HepG2 (cell line): Measurements from ENCODE around the gene CELF5. TPM values are rescaled to one million over a fixed set of nuclear protein-coding genes. Genes with fewer than 3 reads are reported as not detected.

Experiments used
- ASH2L ChIP-seq: fragments of 300-600, 200-600 bp; sonication (generic); IDR thresholded peaks from 2 replicates; pipeline ENCODE4 v1.7.0; 2017; ENCODE audit warnings: low read depth, mild to moderate bottlenecking, moderate library complexity, mixed read lengths, low read length; ENCODE audit not compliant: insufficient read length
- ATF6 ChIP-seq: sonication (generic); formaldehyde crosslinking; conservative IDR thresholded peaks from 2 replicates; pipeline ENCODE4 v1.4.0; 2020; ENCODE audit warnings: missing genetic modification reagents
- DRAP1 ChIP-seq: IDR thresholded peaks from 2 replicates; pipeline ENCODE4 v1.6.1; 2016; ENCODE audit warnings: missing genetic modification reagents, missing compliant biosample characterization
- HMG20B ChIP-seq: conservative IDR thresholded peaks from 2 replicates; pipeline ENCODE4 v1.6.1; 2016; ENCODE audit warnings: missing genetic modification reagents, missing compliant biosample characterization
- JDP2 ChIP-seq: sonication (generic); formaldehyde crosslinking; IDR thresholded peaks from 2 replicates; pipeline ENCODE4 v1.8.1; 2022; ENCODE audit warnings: missing genetic modification reagents, borderline replicate concordance
- KDM2A ChIP-seq: sonication (generic); formaldehyde crosslinking; IDR thresholded peaks from 2 replicates; pipeline ENCODE4 v1.4.0; 2020; ENCODE audit warnings: low read depth, missing genetic modification reagents, borderline replicate concordance
- NKX3-1 ChIP-seq: sonication (generic); formaldehyde crosslinking; IDR thresholded peaks from 2 replicates; pipeline ENCODE4 v1.5.0; 2020; ENCODE audit warnings: missing genetic modification reagents
- PHF20 ChIP-seq: sonication (generic); formaldehyde crosslinking; IDR thresholded peaks from 2 replicates; pipeline ENCODE4 v1.5.0; 2020; ENCODE audit warnings: mild to moderate bottlenecking, missing genetic modification reagents
- REL ChIP-seq: sonication (generic); formaldehyde crosslinking; conservative IDR thresholded peaks from 2 replicates; pipeline ENCODE4 v1.8.0; 2022; ENCODE audit warnings: mild to moderate bottlenecking, missing genetic modification reagents, moderate library complexity
- SIX4 ChIP-seq: sonication (generic); formaldehyde crosslinking; IDR thresholded peaks from 2 replicates; pipeline ENCODE4 v1.4.0; 2020; ENCODE audit warnings: missing genetic modification reagents
- SP5 ChIP-seq: IDR thresholded peaks from 2 replicates; pipeline ENCODE4 v1.6.1; 2016; ENCODE audit warnings: low read depth, borderline replicate concordance
- YEATS2 ChIP-seq: sonication (generic); formaldehyde crosslinking; IDR thresholded peaks from 2 replicates; pipeline ENCODE4 v1.4.0; 2020; ENCODE audit warnings: missing genetic modification reagents, borderline replicate concordance
- ZBED4 ChIP-seq: sonication (generic); formaldehyde crosslinking; IDR thresholded peaks from 2 replicates; pipeline ENCODE4 v1.4.0; 2020; ENCODE audit warnings: missing genetic modification reagents, borderline replicate concordance
- ZC3H4 ChIP-seq: sonication (generic); formaldehyde crosslinking; IDR thresholded peaks from 2 replicates; pipeline ENCODE4 v1.4.0; 2020; ENCODE audit warnings: missing genetic modification reagents, borderline replicate concordance
- ZNF20 ChIP-seq: sonication (generic); formaldehyde crosslinking; IDR thresholded peaks from 2 replicates; pipeline ENCODE4 v1.4.0; 2020; ENCODE audit warnings: mild to moderate bottlenecking, moderate library complexity, missing genetic modification reagents
- ZNF34 ChIP-seq: sonication (generic); formaldehyde crosslinking; IDR thresholded peaks from 2 replicates; pipeline ENCODE4 v1.4.0; 2020; ENCODE audit warnings: mild to moderate bottlenecking, missing genetic modification reagents, borderline replicate concordance
- ZNF530 ChIP-seq: sonication (generic); formaldehyde crosslinking; IDR thresholded peaks from 2 replicates; pipeline ENCODE4 v1.5.0; 2020; ENCODE audit warnings: low read depth, mild to moderate bottlenecking, missing genetic modification reagents
- polyA plus RNA-seq, 8 experiments: library from polyadenylated mRNA; depleted of rRNA in 3 of 8; stranded (reverse) in 7 of 8; unstranded in 1 of 8; fragments of >200 nt; fragmentation: Illumina TruSeq in 4 of 8; extraction: Trizol in 4 of 8; gene quantifications; 2 replicates each; pipeline versions ENCODE4 v1.2.1 to v1.2.3, GENCODE V29; 2011 to 2016; ENCODE audit warnings: low read depth in 4 of 8, missing spikeins in 1 of 8, mixed read lengths in 1 of 8; ENCODE audit not compliant: insufficient read depth in 1 of 8
- total RNA-seq, 5 experiments: library from RNA; depleted of rRNA; stranded (reverse); fragments of >200 nt; fragmentation: Illumina TruSeq; extraction: Trizol; gene quantifications; 2 replicates each; pipeline ENCODE4 v1.2.3, GENCODE V29; 2016; ENCODE audit warnings: low read depth in 1 of 5
- TF ChIP-seq, protein P1 (sequence below): sonication (generic); formaldehyde crosslinking; IDR thresholded peaks from 2 replicates; pipeline ENCODE4 v1.4.0; 2020; ENCODE audit warnings: mild to moderate bottlenecking, missing genetic modification reagents
- TF ChIP-seq, protein P2 (sequence below): sonication (generic); formaldehyde crosslinking; IDR thresholded peaks from 2 replicates; pipeline ENCODE4 v1.5.0; 2020; ENCODE audit warnings: missing genetic modification reagents, mild to moderate bottlenecking, borderline replicate concordance

CELF5 gene
- total and polyA plus RNA-seq, 2 of the 13 experiments (the other 11 are each of a cell fraction or from before 2014, with no cell fraction given): 0.31 to 0.84 TPM

- TF ChIP-seq YEATS2: no peak
- no peak for TF ChIP-seq ZNF34
- TF ChIP-seq ATF6 (CRISPR knock-in tag): no peak
- TF ChIP-seq SP5 (CRISPR knock-in tag): no peak
- TF ChIP-seq, protein P1, sequence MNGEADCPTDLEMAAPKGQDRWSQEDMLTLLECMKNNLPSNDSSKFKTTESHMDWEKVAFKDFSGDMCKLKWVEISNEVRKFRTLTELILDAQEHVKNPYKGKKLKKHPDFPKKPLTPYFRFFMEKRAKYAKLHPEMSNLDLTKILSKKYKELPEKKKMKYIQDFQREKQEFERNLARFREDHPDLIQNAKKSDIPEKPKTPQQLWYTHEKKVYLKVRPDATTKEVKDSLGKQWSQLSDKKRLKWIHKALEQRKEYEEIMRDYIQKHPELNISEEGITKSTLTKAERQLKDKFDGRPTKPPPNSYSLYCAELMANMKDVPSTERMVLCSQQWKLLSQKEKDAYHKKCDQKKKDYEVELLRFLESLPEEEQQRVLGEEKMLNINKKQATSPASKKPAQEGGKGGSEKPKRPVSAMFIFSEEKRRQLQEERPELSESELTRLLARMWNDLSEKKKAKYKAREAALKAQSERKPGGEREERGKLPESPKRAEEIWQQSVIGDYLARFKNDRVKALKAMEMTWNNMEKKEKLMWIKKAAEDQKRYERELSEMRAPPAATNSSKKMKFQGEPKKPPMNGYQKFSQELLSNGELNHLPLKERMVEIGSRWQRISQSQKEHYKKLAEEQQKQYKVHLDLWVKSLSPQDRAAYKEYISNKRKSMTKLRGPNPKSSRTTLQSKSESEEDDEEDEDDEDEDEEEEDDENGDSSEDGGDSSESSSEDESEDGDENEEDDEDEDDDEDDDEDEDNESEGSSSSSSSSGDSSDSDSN (CRISPR knock-in tag): no peak; the same call in 1 of the 2 replicates
- TF ChIP-seq SIX4 (CRISPR knock-in tag): no peak
- TF ChIP-seq, protein P2, sequence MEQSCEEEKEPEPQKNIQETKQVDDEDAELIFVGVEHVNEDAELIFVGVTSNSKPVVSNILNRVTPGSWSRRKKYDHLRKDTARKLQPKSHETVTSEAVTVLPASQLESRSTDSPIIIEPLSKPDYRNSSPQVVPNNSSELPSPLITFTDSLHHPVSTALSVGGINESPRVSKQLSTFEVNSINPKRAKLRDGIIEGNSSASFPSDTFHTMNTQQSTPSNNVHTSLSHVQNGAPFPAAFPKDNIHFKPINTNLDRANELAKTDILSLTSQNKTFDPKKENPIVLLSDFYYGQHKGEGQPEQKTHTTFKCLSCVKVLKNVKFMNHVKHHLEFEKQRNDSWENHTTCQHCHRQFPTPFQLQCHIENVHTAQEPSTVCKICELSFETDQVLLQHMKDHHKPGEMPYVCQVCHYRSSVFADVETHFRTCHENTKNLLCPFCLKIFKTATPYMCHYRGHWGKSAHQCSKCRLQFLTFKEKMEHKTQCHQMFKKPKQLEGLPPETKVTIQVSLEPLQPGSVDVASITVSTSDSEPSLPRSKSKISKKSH: no peak
- no peak for TF ChIP-seq ZNF530 (CRISPR knock-in tag)
- no peak for TF ChIP-seq DRAP1 (CRISPR knock-in tag)
- no peak for TF ChIP-seq ZNF20 (CRISPR knock-in tag)
- no peak for TF ChIP-seq REL (CRISPR knock-in tag)
- TF ChIP-seq ASH2L: peak; percentile 81
- TF ChIP-seq ZC3H4: no peak
- peak; percentile 73 for TF ChIP-seq PHF20 (CRISPR knock-in tag)
- no peak for TF ChIP-seq NKX3-1 (CRISPR knock-in tag)
- TF ChIP-seq HMG20B: no peak
- no peak for TF ChIP-seq ZBED4
- TF ChIP-seq JDP2 (CRISPR knock-in tag): no peak
- TF ChIP-seq KDM2A: 0 out of 2 replicates have a peak, but pooled peaks have one; percentile 25
Observed at GRCh38 chr19:3185461-3186159, 38.9 kb upstream of the CELF5 start, which contains the start of gene NCLN (continued).
